ENCODE measurements around the gene IKZF1. TPM values are rescaled to one million over a fixed set of nuclear protein-coding genes. Genes with fewer than 3 reads are reported as not detected.

The IKZF1 gene
- polyA plus RNA-seq, 2 of the 4 experiments (the other 2 are of a cell fraction): not detected

DNA sequence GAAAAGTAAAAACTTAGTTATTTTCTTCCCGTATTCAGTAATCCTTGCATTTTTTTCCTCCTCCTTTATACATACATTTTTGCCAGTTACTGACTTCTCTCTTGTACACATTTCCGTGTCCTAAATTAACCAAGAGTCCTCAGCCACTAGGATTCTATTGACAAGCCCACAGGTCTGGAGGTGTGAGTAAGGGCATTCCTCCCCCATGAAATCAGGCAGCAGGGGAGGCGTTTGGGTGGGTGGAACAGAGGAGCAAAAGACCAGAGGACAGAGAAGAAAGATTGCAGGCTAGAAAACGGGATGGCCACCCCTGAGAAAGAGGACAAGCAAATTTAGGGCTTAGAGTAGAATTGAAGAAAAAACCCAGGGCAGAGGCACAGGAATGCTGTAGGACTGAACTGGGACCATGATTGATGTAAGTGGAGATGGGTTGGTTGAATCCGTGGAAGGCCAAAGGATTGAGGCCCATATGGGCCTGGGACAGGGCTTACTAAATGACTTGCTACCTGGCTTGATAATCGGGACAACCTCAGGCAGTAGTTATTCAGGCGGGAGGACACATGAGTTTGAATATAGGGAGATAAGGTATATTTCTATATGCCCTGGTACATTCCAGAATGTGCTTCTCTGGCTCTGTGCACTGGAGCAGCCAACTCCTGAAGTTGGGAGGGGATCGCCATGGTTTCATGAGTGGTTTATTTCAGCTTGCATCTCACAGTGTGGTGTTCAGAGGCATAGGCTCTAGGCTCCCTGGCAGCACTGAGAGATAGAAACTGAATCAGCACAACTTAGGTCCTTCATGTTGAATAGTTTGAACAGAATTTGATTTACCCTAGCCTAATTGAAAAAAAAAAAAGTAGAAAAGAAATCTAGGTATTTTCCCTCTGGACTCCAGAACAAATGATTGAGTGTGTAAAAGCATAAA is 28.0 kb downstream of the IKZF1 start:
- H3K4me1 ChIP-seq: no peaks in the 10 kb centered on the region
- ATAC-seq: no peak

DNA sequence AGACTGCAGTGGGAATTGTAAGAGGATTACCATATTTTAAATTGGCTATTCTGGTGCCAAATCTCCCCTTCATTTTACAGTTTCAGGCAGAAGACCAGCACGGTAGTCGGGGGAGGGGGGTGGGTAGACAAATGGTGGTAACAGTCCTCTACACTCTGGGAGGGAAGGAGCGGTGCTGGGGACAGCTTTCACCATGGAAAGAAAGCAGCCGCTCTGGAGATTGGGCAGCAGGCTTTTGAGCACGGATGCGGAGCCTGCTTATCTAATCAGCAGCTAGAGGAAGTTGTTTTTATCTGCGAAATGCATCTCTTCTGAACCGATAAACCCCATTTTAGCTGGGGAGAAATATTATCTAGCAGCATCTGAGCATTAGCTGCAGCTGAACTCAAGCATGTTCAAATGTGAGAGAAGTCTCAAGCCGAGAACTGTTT is 28.7 kb downstream of the IKZF1 start:
- WGBS (ENCODE audit: missing lambda C conversion rate): 36% methylated on average over 9 of the region's 9 CpGs
- Histone ChIP-seq H3K4me3 (no peak overlapping the region), H3K27ac (no peak overlapping the region), H3K4me2 (no peak overlapping the region), H3K9me3 (no peaks in the 10 kb centered on the region), H3K4me1 (no peaks in the 10 kb centered on the region)
- ATAC-seq: no peak
- no peak for FAIRE-seq
- POLR2A ChIA-PET: interaction anchor here (0.7 kb wide), 1 partner anchor 22 kb away, joined by 5 read pairs; no protein-coding TSS in a partner anchor
- no peak for DNase-seq (ENCODE audit: low read depth in 1 of 2, low spot score in 1 of 2)
- TF ChIP-seq FOXS1 (CRISPR knock-in tag; IDR thresholded peaks at IDR 0.05): no peak
- TF ChIP-seq HDAC2 (IDR thresholded peaks at IDR 0.05): no peak
- TF ChIP-seq FOSL2 (IDR thresholded peaks at IDR 0.05): no peak
- TF ChIP-seq FOSL2 (CRISPR knock-in tag; IDR thresholded peaks at IDR 0.05): no peak
- no peak for TF ChIP-seq HOXA7 (CRISPR knock-in tag; IDR thresholded peaks at IDR 0.05)
- no peak for TF ChIP-seq FOSB (CRISPR knock-in tag; IDR thresholded peaks at IDR 0.05)
- TF ChIP-seq SMC3 (IDR thresholded peaks at IDR 0.05): no peak
- no peak for TF ChIP-seq MAZ (IDR thresholded peaks at IDR 0.05; ENCODE audit: borderline replicate concordance, low read depth, low read length)
- TF ChIP-seq RAD21 (conservative IDR thresholded peaks at IDR 0.05 in 1 of 2, IDR thresholded peaks at IDR 0.05 in 1 of 2): no peak
- no peak for TF ChIP-seq RNF2 (IDR thresholded peaks at IDR 0.05; ENCODE audit: borderline replicate concordance, low read depth)
- TF ChIP-seq SREBF2 (IDR thresholded peaks at IDR 0.05): no peak
- TF ChIP-seq CBX8 (IDR thresholded peaks at IDR 0.05): no peak
- CTCF ChIA-PET: no interaction called here

More for the DNA sequence above, 28.0 kb downstream of the IKZF1 start:
- Histone ChIP-seq H3K4me2 (no peak overlapping the region), H3K27ac (no peak overlapping the region), H3K9me3 (no peaks in the 10 kb centered on the region), H3K4me3 (no peak overlapping the region)
- 28% methylated on average over 8 of the region's 8 CpGs for WGBS (ENCODE audit: missing lambda C conversion rate)
- FAIRE-seq (no peak), DNase-seq (ENCODE audit: low read depth in 1 of 2, low spot score in 1 of 2) (no peak)
- POLR2A ChIA-PET: no interaction called here
- CTCF ChIA-PET: no interaction called here
- TF ChIP-seq, protein P1, sequence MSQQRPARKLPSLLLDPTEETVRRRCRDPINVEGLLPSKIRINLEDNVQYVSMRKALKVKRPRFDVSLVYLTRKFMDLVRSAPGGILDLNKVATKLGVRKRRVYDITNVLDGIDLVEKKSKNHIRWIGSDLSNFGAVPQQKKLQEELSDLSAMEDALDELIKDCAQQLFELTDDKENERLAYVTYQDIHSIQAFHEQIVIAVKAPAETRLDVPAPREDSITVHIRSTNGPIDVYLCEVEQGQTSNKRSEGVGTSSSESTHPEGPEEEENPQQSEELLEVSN (IDR thresholded peaks at IDR 0.05; ENCODE audit: borderline replicate concordance, low read depth): no peak
- no peak for TF ChIP-seq FOSB (CRISPR knock-in tag; IDR thresholded peaks at IDR 0.05)
- no peak for TF ChIP-seq ZFP36 (IDR thresholded peaks at IDR 0.05; ENCODE audit: borderline replicate concordance, partially characterized antibody)
- TF ChIP-seq HOXA7 (CRISPR knock-in tag; IDR thresholded peaks at IDR 0.05): no peak
- no peak for TF ChIP-seq SREBF2 (IDR thresholded peaks at IDR 0.05)
- no peak for TF ChIP-seq POLR2A (IDR thresholded peaks at IDR 0.05; ENCODE audit: low read length)
- TF ChIP-seq NR3C1 (IDR thresholded peaks at IDR 0.05): no peak
- TF ChIP-seq JUNB (IDR thresholded peaks at IDR 0.05): no peak
- TF ChIP-seq POLR2AphosphoS2 (conservative IDR thresholded peaks at IDR 0.05; ENCODE audit: low read length): no peak
- no peak for TF ChIP-seq EHMT2 (IDR thresholded peaks at IDR 0.05; ENCODE audit: low read depth)
- TF ChIP-seq, protein P2, sequence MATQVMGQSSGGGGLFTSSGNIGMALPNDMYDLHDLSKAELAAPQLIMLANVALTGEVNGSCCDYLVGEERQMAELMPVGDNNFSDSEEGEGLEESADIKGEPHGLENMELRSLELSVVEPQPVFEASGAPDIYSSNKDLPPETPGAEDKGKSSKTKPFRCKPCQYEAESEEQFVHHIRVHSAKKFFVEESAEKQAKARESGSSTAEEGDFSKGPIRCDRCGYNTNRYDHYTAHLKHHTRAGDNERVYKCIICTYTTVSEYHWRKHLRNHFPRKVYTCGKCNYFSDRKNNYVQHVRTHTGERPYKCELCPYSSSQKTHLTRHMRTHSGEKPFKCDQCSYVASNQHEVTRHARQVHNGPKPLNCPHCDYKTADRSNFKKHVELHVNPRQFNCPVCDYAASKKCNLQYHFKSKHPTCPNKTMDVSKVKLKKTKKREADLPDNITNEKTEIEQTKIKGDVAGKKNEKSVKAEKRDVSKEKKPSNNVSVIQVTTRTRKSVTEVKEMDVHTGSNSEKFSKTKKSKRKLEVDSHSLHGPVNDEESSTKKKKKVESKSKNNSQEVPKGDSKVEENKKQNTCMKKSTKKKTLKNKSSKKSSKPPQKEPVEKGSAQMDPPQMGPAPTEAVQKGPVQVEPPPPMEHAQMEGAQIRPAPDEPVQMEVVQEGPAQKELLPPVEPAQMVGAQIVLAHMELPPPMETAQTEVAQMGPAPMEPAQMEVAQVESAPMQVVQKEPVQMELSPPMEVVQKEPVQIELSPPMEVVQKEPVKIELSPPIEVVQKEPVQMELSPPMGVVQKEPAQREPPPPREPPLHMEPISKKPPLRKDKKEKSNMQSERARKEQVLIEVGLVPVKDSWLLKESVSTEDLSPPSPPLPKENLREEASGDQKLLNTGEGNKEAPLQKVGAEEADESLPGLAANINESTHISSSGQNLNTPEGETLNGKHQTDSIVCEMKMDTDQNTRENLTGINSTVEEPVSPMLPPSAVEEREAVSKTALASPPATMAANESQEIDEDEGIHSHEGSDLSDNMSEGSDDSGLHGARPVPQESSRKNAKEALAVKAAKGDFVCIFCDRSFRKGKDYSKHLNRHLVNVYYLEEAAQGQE (IDR thresholded peaks at IDR 0.05): no peak
- TF ChIP-seq CEBPB (IDR thresholded peaks at IDR 0.05): no peak
- no peak for TF ChIP-seq PHF8 (IDR thresholded peaks at IDR 0.05; ENCODE audit: borderline replicate concordance, low read depth)
- TF ChIP-seq, protein P3, sequence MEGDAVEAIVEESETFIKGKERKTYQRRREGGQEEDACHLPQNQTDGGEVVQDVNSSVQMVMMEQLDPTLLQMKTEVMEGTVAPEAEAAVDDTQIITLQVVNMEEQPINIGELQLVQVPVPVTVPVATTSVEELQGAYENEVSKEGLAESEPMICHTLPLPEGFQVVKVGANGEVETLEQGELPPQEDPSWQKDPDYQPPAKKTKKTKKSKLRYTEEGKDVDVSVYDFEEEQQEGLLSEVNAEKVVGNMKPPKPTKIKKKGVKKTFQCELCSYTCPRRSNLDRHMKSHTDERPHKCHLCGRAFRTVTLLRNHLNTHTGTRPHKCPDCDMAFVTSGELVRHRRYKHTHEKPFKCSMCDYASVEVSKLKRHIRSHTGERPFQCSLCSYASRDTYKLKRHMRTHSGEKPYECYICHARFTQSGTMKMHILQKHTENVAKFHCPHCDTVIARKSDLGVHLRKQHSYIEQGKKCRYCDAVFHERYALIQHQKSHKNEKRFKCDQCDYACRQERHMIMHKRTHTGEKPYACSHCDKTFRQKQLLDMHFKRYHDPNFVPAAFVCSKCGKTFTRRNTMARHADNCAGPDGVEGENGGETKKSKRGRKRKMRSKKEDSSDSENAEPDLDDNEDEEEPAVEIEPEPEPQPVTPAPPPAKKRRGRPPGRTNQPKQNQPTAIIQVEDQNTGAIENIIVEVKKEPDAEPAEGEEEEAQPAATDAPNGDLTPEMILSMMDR (IDR thresholded peaks at IDR 0.05): no peak
- TF ChIP-seq GATA3 (IDR thresholded peaks at IDR 0.05; ENCODE audit: borderline replicate concordance): no peak
- TF ChIP-seq ESRRA (IDR thresholded peaks at IDR 0.05; ENCODE audit: borderline replicate concordance, low read length): no peak
- TF ChIP-seq NFE2L2 (conservative IDR thresholded peaks at IDR 0.05; ENCODE audit: low read length): no peak
